Ishikawa (cell line): ENCODE data around the gene ITGA11.

ENCODE experiments used
- CEBPB ChIP-seq: IDR thresholded peaks from 2 replicates; pipeline ENCODE4 v1.6.1; 2012
- CREB1 ChIP-seq: IDR thresholded peaks from 2 replicates; pipeline ENCODE4 v1.6.1; 2012; ENCODE audit warnings: low read depth
- EGR1 ChIP-seq: IDR thresholded peaks from 2 replicates; pipeline ENCODE4 v1.6.1; 2012
- EP300 ChIP-seq: IDR thresholded peaks from 2 replicates; pipeline ENCODE4 v1.6.1; 2012; ENCODE audit warnings: borderline replicate concordance
- FOXM1 ChIP-seq: IDR thresholded peaks from 2 replicates; pipeline ENCODE4 v1.6.1; 2012; ENCODE audit warnings: low read depth, borderline replicate concordance
- NFIC ChIP-seq: IDR thresholded peaks from 2 replicates; pipeline ENCODE4 v1.6.1; 2012
- RAD21 ChIP-seq: IDR thresholded peaks from 2 replicates; pipeline ENCODE4 v1.6.1; 2012; ENCODE audit warnings: low read depth
- TAF1 ChIP-seq: IDR thresholded peaks from 2 replicates; pipeline ENCODE4 v1.6.1; 2012; ENCODE audit warnings: low read depth, mild to moderate bottlenecking
- TCF12 ChIP-seq: IDR thresholded peaks from 2 replicates; pipeline ENCODE4 v1.6.1; 2012; ENCODE audit warnings: low read depth
- TEAD4 ChIP-seq: IDR thresholded peaks from 2 replicates; pipeline ENCODE4 v1.6.1; 2012
- YY1 ChIP-seq: IDR thresholded peaks from 2 replicates; pipeline ENCODE4 v1.6.1; 2012; ENCODE audit warnings: low read depth
- ZBTB7A ChIP-seq: IDR thresholded peaks from 2 replicates; pipeline ENCODE4 v1.6.1; 2012; ENCODE audit warnings: low read depth
- TF ChIP-seq, protein P1 (sequence below): IDR thresholded peaks from 2 replicates; pipeline ENCODE4 v1.6.1; 2012; ENCODE audit warnings: low read depth, mild to moderate bottlenecking
- TF ChIP-seq, protein P2 (sequence below): IDR thresholded peaks from 2 replicates; pipeline ENCODE4 v1.6.1; 2012
- TF ChIP-seq, protein P3 (sequence below): IDR thresholded peaks from 2 replicates; pipeline ENCODE4 v1.6.1; 2012

The ITGA11 gene

DNA sequence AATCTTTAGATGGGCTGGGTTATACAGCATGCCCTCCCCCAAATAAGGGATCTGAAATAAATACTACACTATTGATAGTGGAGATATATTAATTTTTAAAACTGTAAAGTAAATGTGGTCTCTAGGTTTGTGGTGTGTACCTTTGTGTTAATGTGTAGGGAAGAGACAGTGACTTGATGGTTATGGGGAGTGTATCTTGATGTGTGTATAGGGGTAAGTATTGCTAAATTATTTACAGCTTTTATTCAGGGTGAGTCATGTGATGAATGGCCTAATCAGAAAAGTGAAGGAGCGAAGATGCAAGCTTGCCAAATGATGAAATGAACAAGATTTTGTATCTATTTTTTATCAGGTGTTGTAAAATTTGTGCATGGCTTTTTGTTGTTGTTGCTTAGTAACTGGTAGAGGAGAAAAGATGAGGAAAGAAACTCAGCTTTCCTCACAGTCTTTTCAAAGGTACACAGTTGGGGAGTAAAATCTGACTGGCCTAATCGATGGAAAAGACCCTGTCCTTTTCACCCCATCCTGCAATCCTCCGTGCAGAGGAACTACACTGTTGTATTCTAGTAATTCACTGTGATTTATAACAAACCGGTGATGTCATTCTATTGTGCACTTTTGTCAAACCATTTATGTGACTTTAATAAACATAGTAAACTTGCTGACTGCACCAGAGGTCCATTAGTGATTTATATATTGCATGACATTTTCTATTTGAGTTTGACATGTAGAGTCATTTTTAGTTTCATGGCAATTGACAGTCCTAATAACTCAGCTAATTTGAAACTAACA is 136.8 kb downstream of the ITGA11 start:
- TF ChIP-seq, protein P1, sequence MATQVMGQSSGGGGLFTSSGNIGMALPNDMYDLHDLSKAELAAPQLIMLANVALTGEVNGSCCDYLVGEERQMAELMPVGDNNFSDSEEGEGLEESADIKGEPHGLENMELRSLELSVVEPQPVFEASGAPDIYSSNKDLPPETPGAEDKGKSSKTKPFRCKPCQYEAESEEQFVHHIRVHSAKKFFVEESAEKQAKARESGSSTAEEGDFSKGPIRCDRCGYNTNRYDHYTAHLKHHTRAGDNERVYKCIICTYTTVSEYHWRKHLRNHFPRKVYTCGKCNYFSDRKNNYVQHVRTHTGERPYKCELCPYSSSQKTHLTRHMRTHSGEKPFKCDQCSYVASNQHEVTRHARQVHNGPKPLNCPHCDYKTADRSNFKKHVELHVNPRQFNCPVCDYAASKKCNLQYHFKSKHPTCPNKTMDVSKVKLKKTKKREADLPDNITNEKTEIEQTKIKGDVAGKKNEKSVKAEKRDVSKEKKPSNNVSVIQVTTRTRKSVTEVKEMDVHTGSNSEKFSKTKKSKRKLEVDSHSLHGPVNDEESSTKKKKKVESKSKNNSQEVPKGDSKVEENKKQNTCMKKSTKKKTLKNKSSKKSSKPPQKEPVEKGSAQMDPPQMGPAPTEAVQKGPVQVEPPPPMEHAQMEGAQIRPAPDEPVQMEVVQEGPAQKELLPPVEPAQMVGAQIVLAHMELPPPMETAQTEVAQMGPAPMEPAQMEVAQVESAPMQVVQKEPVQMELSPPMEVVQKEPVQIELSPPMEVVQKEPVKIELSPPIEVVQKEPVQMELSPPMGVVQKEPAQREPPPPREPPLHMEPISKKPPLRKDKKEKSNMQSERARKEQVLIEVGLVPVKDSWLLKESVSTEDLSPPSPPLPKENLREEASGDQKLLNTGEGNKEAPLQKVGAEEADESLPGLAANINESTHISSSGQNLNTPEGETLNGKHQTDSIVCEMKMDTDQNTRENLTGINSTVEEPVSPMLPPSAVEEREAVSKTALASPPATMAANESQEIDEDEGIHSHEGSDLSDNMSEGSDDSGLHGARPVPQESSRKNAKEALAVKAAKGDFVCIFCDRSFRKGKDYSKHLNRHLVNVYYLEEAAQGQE = no peak
- TF ChIP-seq TAF1 (no peak), CREB1 (no peak), TCF12 (no peak), CEBPB (no peak), TEAD4 (no peak), YY1 (no peak), ZBTB7A (no peak), NFIC (no peak), FOXM1 (no peak), EGR1 (no peak), RAD21 (no peak), EP300 (no peak)
- TF ChIP-seq, protein P2, sequence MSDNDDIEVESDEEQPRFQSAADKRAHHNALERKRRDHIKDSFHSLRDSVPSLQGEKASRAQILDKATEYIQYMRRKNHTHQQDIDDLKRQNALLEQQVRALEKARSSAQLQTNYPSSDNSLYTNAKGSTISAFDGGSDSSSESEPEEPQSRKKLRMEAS = no peak
- TF ChIP-seq, protein P3, sequence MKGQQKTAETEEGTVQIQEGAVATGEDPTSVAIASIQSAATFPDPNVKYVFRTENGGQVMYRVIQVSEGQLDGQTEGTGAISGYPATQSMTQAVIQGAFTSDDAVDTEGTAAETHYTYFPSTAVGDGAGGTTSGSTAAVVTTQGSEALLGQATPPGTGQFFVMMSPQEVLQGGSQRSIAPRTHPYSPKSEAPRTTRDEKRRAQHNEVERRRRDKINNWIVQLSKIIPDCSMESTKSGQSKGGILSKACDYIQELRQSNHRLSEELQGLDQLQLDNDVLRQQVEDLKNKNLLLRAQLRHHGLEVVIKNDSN = no peak

DNA sequence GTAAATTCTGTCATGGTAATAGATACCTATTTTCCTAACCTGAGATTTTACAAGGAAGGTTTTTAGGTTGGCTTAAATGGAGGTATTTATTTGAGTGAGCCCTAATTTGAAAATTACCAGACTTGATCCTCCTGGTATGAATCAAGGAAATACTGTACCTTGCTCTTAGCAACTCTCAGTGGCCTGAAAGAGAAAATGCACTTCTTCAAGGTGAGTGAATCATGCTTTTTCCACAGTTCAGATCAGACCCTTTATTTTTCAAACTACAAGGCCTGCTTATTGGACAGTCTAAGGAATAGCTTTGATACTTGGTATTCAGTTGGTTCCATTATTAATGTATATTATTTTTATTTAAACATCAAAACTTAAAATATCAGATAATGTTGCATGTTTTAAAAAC is 139.0 kb downstream of the ITGA11 start:
- TF ChIP-seq, protein P1 = no peak
- TF ChIP-seq YY1 = no peak
- no peak for TF ChIP-seq CREB1
- TF ChIP-seq NFIC = no peak
- TF ChIP-seq, protein P2 = no peak
- no peak for TF ChIP-seq FOXM1
- TF ChIP-seq EGR1 = no peak
- TF ChIP-seq TEAD4 = no peak
- TF ChIP-seq TCF12 = no peak
- TF ChIP-seq CEBPB = no peak
- TF ChIP-seq EP300 = no peak
- no peak for TF ChIP-seq TAF1
- TF ChIP-seq, protein P3 = no peak
- no peak for TF ChIP-seq ZBTB7A
- no peak for TF ChIP-seq RAD21

DNA sequence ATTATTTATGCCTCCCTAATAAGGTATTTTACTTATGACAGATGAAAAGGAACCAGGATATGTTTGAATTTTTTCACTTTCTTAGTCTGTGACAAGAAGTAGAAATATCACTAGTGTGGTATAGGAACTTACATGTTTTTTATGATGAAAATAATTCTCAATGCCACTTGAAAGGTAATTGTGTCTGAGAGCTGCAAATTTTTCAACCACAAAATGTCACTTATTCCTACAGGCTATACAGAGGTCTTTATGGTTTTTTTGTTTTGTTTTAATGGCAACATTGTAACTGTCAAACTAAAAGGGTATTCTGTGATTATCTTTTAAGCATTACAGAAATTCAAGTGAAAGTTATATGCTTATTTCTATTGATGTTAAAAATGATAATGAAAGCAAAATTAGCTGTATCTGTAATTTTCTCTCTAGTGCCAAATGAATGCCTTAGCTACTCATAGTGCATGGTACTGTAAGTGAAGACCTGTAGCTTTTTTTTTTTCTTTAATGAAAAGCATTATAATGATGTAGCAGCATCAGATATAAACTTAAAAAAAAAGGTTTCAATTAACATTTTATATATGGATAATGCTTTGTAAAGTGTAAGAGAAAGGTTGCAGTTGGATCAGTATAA is 139.7 kb downstream of the ITGA11 start:
- TF ChIP-seq NFIC (no peak), ZBTB7A (no peak)

DNA sequence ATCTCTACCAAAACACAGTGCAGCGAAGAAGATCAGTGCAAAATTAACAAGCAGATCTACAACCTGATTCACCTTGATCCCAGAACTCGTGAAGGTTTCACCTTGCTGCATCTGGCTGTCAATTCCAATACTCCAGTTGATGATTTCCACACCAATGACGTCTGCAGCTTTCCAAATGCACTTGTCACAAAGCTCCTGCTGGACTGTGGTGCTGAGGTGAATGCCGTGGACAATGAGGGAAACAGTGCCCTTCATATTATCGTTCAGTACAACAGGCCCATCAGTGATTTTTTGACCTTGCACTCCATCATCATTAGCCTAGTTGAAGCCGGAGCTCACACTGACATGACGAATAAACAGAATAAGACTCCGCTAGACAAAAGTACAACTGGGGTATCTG is 141.2 kb downstream of the ITGA11 start:
- TF ChIP-seq CREB1 = no peak
- TF ChIP-seq TEAD4 = no peak
- TF ChIP-seq EGR1 = no peak
- TF ChIP-seq, protein P2 = no peak
- no peak for TF ChIP-seq FOXM1
- TF ChIP-seq RAD21 = no peak
- TF ChIP-seq CEBPB = no peak
- TF ChIP-seq, protein P3 = no peak
- TF ChIP-seq, protein P1 = no peak
- TF ChIP-seq ZBTB7A = no peak
- no peak for TF ChIP-seq EP300
- no peak for TF ChIP-seq TAF1
- TF ChIP-seq YY1 = no peak
- no peak for TF ChIP-seq TCF12
- TF ChIP-seq NFIC = no peak
